Sigmoid colon (tissue), 3 donors: ENCODE results near the gene CBLN3.

Experiments used
- POLR2A ChIP-seq, 2 donors: fragments of 450-650 bp; IDR thresholded peaks; one replicate each; pipeline ENCODE4 v1.6.1; 2016; ENCODE audit warnings: antibody characterized with exemption in 2 of 2, mild to moderate bottlenecking in 2 of 2, moderate library complexity in 2 of 2
- TF ChIP-seq, protein P1 (sequence below), 4 experiments: fragments of 450-650 bp in 3 of 4; fragments of 200-600 bp in 1 of 4; IDR thresholded peaks; one replicate each; pipeline ENCODE4 v1.5.1; 2016 to 2019; ENCODE audit warnings: antibody characterized with exemption in 4 of 4, mild to moderate bottlenecking in 3 of 4, moderate library complexity in 2 of 4

DNA sequence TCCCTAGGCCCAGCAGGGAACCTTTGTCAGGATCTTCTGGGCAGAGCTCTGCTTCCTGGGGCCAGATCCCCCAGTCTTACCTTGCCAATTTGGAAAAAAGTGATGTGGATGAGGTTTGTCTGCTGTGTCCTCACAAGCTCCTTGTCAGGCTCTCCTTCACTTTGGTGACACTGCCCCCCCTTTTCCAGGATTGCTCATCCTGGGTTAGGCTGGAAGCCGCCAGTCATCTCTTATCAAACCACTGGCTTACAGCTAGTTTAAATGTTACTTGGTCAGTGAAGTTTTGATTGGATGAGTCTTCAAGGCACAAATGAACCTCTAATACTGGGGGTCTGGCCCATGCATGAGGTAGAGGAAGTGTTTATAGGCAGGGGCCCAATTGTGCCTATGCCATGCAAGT is 15.4 kb downstream of the CBLN3 start:
- TF ChIP-seq, protein P1, sequence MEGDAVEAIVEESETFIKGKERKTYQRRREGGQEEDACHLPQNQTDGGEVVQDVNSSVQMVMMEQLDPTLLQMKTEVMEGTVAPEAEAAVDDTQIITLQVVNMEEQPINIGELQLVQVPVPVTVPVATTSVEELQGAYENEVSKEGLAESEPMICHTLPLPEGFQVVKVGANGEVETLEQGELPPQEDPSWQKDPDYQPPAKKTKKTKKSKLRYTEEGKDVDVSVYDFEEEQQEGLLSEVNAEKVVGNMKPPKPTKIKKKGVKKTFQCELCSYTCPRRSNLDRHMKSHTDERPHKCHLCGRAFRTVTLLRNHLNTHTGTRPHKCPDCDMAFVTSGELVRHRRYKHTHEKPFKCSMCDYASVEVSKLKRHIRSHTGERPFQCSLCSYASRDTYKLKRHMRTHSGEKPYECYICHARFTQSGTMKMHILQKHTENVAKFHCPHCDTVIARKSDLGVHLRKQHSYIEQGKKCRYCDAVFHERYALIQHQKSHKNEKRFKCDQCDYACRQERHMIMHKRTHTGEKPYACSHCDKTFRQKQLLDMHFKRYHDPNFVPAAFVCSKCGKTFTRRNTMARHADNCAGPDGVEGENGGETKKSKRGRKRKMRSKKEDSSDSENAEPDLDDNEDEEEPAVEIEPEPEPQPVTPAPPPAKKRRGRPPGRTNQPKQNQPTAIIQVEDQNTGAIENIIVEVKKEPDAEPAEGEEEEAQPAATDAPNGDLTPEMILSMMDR (IDR thresholded peaks at IDR 0.05): no peak
- TF ChIP-seq POLR2A (IDR thresholded peaks at IDR 0.05): no peak
